ENCODE data around the gene NCKAP1. TPM values are rescaled to one million over a fixed set of nuclear protein-coding genes. Genes with fewer than 3 reads are reported as not detected.

The NCKAP1 gene
- total RNA-seq, 1 experiment from 2014 or later, result 115 TPM

GRCh38 chr2:183060571-183061231, 22.4 kb upstream of the NCKAP1 start:
- H3K4me2 ChIP-seq (ENCODE audit: low read length), result no peak overlapping the region
- H3K9me2 ChIP-seq (ENCODE audit: insufficient read depth), result no peaks in the 10 kb centered on the region
- no peaks in the 10 kb centered on the region for H3K27me3 ChIP-seq (ENCODE audit: insufficient read depth, low read length)
- RAD21 ChIA-PET (ENCODE audit: low non-redundant PET in 1 of 2, low total read pairs in 2 of 2, uncharacterized antibody in 2 of 2, unreplicated experiment in 2 of 2), result no interaction called here
- ATAC-seq, result no peak
- H3K36me3 ChIP-seq (ENCODE audit: control insufficient read depth in 1 of 2, insufficient read depth in 2 of 2, low read length in 2 of 2), result no peaks in the 10 kb centered on the region
- H2AFZ ChIP-seq (ENCODE audit: low read depth, low read length, poor library complexity, severe bottlenecking), result no peak overlapping the region
- no peak for DNase-seq (ENCODE audit: low read depth, low spot score)
- H3K9me3 ChIP-seq (ENCODE audit: control insufficient read depth in 1 of 2, insufficient read depth in 1 of 2, low read depth in 1 of 2, low read length in 2 of 2), result no peaks in the 10 kb centered on the region
- H3K27ac ChIP-seq (ENCODE audit: low read depth, low read length), result no peak overlapping the region
- CTCF ChIA-PET, result no interaction called here
- H3K9ac ChIP-seq (ENCODE audit: low read length), result no peak overlapping the region
- peaks cover 0 to 10% of the 10 kb centered on the region in 2 experiments; a peak in 2 of 4 replicates for H3K4me1 ChIP-seq (ENCODE audit: control insufficient read depth in 1 of 2, insufficient read depth in 2 of 2, low read length in 2 of 2)
- no peak overlapping the region for H3K4me3 ChIP-seq (replicated peaks in 1 of 2; ENCODE audit: low read depth in 1 of 2, low read length in 2 of 2)
- POLR2A ChIA-PET, result no interaction called here
- no peak for TF ChIP-seq YY1 (IDR thresholded peaks at IDR 0.05; ENCODE audit: extremely low read depth, insufficient replicate concordance, low read depth, low read length)
- no peak for TF ChIP-seq SIN3A (IDR thresholded peaks at IDR 0.05; ENCODE audit: low read depth)
- TF ChIP-seq POLR2AphosphoS5 (IDR thresholded peaks at IDR 0.05; ENCODE audit: low read depth, low read length), result no peak
- TF ChIP-seq POLR2A (IDR thresholded peaks at IDR 0.05; ENCODE audit: borderline replicate concordance, extremely low read depth, insufficient read depth, insufficient read length), result no peak
- TF ChIP-seq FOSL1 (IDR thresholded peaks at IDR 0.05; ENCODE audit: low read depth), result no peak
- TF ChIP-seq SP1 (IDR thresholded peaks at IDR 0.05; ENCODE audit: low read depth), result no peak
- TF ChIP-seq TCF7L2 (IDR thresholded peaks at IDR 0.05; ENCODE audit: borderline replicate concordance, extremely low read depth, insufficient read depth, insufficient read length), result no peak
- TF ChIP-seq, protein P1, sequence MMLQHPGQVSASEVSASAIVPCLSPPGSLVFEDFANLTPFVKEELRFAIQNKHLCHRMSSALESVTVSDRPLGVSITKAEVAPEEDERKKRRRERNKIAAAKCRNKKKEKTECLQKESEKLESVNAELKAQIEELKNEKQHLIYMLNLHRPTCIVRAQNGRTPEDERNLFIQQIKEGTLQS (IDR thresholded peaks at IDR 0.05), result no peak
- TF ChIP-seq EZH2 (IDR thresholded peaks at IDR 0.05), result no peak
- TF ChIP-seq EGR1 (IDR thresholded peaks at IDR 0.05; ENCODE audit: low read depth), result no peak
- TF ChIP-seq, protein P2, sequence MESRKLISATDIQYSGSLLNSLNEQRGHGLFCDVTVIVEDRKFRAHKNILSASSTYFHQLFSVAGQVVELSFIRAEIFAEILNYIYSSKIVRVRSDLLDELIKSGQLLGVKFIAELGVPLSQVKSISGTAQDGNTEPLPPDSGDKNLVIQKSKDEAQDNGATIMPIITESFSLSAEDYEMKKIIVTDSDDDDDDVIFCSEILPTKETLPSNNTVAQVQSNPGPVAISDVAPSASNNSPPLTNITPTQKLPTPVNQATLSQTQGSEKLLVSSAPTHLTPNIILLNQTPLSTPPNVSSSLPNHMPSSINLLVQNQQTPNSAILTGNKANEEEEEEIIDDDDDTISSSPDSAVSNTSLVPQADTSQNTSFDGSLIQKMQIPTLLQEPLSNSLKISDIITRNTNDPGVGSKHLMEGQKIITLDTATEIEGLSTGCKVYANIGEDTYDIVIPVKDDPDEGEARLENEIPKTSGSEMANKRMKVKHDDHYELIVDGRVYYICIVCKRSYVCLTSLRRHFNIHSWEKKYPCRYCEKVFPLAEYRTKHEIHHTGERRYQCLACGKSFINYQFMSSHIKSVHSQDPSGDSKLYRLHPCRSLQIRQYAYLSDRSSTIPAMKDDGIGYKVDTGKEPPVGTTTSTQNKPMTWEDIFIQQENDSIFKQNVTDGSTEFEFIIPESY (IDR thresholded peaks at IDR 0.05; ENCODE audit: extremely low read depth, insufficient replicate concordance, low read length), result no peak
- no peak for TF ChIP-seq ZFX (IDR thresholded peaks at IDR 0.05)
- TF ChIP-seq SRF (IDR thresholded peaks at IDR 0.05; ENCODE audit: low read depth), result no peak
- TF ChIP-seq EZH2phosphoT487 (IDR thresholded peaks at IDR 0.05; ENCODE audit: borderline replicate concordance), result no peak
- no peak for TF ChIP-seq CBX3 (IDR thresholded peaks at IDR 0.05; ENCODE audit: low read depth)
- TF ChIP-seq JUND (IDR thresholded peaks at IDR 0.05), result no peak
- TF ChIP-seq, protein P3, sequence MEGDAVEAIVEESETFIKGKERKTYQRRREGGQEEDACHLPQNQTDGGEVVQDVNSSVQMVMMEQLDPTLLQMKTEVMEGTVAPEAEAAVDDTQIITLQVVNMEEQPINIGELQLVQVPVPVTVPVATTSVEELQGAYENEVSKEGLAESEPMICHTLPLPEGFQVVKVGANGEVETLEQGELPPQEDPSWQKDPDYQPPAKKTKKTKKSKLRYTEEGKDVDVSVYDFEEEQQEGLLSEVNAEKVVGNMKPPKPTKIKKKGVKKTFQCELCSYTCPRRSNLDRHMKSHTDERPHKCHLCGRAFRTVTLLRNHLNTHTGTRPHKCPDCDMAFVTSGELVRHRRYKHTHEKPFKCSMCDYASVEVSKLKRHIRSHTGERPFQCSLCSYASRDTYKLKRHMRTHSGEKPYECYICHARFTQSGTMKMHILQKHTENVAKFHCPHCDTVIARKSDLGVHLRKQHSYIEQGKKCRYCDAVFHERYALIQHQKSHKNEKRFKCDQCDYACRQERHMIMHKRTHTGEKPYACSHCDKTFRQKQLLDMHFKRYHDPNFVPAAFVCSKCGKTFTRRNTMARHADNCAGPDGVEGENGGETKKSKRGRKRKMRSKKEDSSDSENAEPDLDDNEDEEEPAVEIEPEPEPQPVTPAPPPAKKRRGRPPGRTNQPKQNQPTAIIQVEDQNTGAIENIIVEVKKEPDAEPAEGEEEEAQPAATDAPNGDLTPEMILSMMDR (IDR thresholded peaks at IDR 0.05 in 2 of 3, conservative IDR thresholded peaks at IDR 0.05 in 1 of 3; ENCODE audit: borderline replicate concordance in 1 of 3, insufficient read depth in 1 of 3, low read depth in 2 of 3, low read length in 2 of 3), result no peak
- TF ChIP-seq ELF1 (IDR thresholded peaks at IDR 0.05; ENCODE audit: borderline replicate concordance, low read depth), result no peak
- no peak for TF ChIP-seq RAD21 (IDR thresholded peaks at IDR 0.05; ENCODE audit: low read depth)
- no peak for TF ChIP-seq MAX (IDR thresholded peaks at IDR 0.05)
- no peaks in the 10 kb centered on the region for H4K20me1 ChIP-seq (ENCODE audit: insufficient read depth)
- intact Hi-C loops (cut with micrococcal nuclease), result no loop called here
- no peaks in the 10 kb centered on the region for H3K79me2 ChIP-seq (ENCODE audit: insufficient read depth, low read length)
- BruUV-seq (replicated peaks), result no TSS peak
